ENCODE measurements around the gene ROCK2. TPM values are rescaled to one million over a fixed set of nuclear protein-coding genes. Genes with fewer than 3 reads are reported as not detected.

The ROCK2 gene
- total and polyA plus RNA-seq, 8 donors: 3.5 to 21.5 (median 12.1) TPM

- FAIRE-seq (no peak), DNase-seq (no peak), ATAC-seq (no peak)
- Histone ChIP-seq H3K27me3 (no peaks in the 10 kb centered on the region), H3K4me1 (no peaks in the 10 kb centered on the region), H3K9me3 (no peaks in the 10 kb centered on the region), H3K27ac (no peak overlapping the region), H3K36me3 (peaks cover 0 to 16% (median 0%) of the 10 kb centered on the region in 3 donors), H3K4me3 (no peak overlapping the region)
- WGBS, 2 donors: 97 to 99% methylated on average over 2 of the region's 2 CpGs
- intact Hi-C loops (cut with DNase I): no loop called here
- TF ChIP-seq, protein P1, sequence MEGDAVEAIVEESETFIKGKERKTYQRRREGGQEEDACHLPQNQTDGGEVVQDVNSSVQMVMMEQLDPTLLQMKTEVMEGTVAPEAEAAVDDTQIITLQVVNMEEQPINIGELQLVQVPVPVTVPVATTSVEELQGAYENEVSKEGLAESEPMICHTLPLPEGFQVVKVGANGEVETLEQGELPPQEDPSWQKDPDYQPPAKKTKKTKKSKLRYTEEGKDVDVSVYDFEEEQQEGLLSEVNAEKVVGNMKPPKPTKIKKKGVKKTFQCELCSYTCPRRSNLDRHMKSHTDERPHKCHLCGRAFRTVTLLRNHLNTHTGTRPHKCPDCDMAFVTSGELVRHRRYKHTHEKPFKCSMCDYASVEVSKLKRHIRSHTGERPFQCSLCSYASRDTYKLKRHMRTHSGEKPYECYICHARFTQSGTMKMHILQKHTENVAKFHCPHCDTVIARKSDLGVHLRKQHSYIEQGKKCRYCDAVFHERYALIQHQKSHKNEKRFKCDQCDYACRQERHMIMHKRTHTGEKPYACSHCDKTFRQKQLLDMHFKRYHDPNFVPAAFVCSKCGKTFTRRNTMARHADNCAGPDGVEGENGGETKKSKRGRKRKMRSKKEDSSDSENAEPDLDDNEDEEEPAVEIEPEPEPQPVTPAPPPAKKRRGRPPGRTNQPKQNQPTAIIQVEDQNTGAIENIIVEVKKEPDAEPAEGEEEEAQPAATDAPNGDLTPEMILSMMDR (IDR thresholded peaks at IDR 0.05): no peak
These were observed 156.7 kb downstream of the ROCK2 start for GRCh38 chr2:11187731-11188130.

- no peak for ATAC-seq
- no peak overlapping the region for H3K4me3 ChIP-seq
- no peak for DNase-seq
- H3K36me3 ChIP-seq: peaks cover 0 to 11% (median 0%) of the 10 kb centered on the region in 3 donors
- no peak overlapping the region for H3K27ac ChIP-seq
- H3K9me3 ChIP-seq: no peaks in the 10 kb centered on the region
- H3K4me1 ChIP-seq: no peaks in the 10 kb centered on the region
- intact Hi-C loops (cut with DNase I): no loop called here
- no peak for FAIRE-seq
- H3K27me3 ChIP-seq: no peaks in the 10 kb centered on the region
- TF ChIP-seq, protein P1 (IDR thresholded peaks at IDR 0.05): no peak
- 90 to 91% methylated on average over 7 of the region's 7 CpGs for WGBS, 2 donors
These were observed 157.3 kb downstream of the ROCK2 start for GRCh38 chr2:11187083-11187619.

DNA sequence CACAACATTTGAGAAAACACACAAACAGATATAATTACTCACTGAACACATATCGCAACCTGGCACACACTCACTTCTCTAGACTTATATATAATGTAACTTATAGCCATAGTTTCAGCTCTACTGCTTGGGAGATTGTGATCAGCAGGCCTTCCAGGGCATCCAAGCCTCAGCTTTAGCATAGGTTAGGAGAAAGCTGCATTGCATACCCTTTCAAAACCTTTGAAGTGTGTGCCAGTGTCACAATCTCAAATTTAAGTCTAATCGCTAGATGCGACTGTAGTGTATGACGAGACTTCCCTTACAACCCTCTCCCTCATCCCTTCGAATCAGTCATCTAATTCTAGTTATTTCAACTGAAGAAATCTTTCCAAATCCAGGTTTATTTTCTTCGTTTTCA, 158.3 kb downstream of the ROCK2 start:
- Histone ChIP-seq H3K4me1 (no peaks in the 10 kb centered on the region), H3K27me3 (no peaks in the 10 kb centered on the region), H3K27ac (no peak overlapping the region), H3K4me3 (no peak overlapping the region), H3K9me3 (no peaks in the 10 kb centered on the region), H3K36me3 (peaks cover 0 to under 1% (median 0%) of the 10 kb centered on the region in 3 donors)
- TF ChIP-seq, protein P1 (IDR thresholded peaks at IDR 0.05): no peak
- intact Hi-C loops (cut with DNase I): no loop called here
- DNase-seq: no peak
- FAIRE-seq: no peak
- ATAC-seq: no peak
- 91 to 94% methylated on average over 6 of the region's 6 CpGs for WGBS, 2 donors

- no peaks in the 10 kb centered on the region for H3K9me3 ChIP-seq
- 94 to 98% methylated on average over 2 of the region's 2 CpGs for WGBS, 2 donors
- H3K27ac ChIP-seq: no peak overlapping the region
- ATAC-seq (no peak), DNase-seq (no peak), FAIRE-seq (no peak)
- H3K27me3 ChIP-seq: no peaks in the 10 kb centered on the region
- H3K4me3 ChIP-seq: no peak overlapping the region
- intact Hi-C loops (cut with DNase I): no loop called here
- H3K36me3 ChIP-seq: no peaks in the 10 kb centered on the region
- H3K4me1 ChIP-seq: no peaks in the 10 kb centered on the region
- TF ChIP-seq, protein P1 (IDR thresholded peaks at IDR 0.05): no peak
These were observed 161.5 kb downstream of the ROCK2 start for GRCh38 chr2:11182951-11183350.

- intact Hi-C loops (cut with DNase I): no loop called here
- WGBS, 2 donors: 84 to 85% methylated on average over 6 of the region's 6 CpGs
- no peaks in the 10 kb centered on the region for H3K36me3 ChIP-seq
These were observed 163.8 kb downstream of the ROCK2 start for GRCh38 chr2:11180653-11181052.

More at GRCh38 chr2:11180653-11181052, 163.8 kb downstream of the ROCK2 start:
- TF ChIP-seq, protein P1 (IDR thresholded peaks at IDR 0.05): no peak
- DNase-seq (no peak), FAIRE-seq (no peak), ATAC-seq (no peak)
- no peaks in the 10 kb centered on the region for H3K27me3 ChIP-seq
- H3K4me1 ChIP-seq: no peaks in the 10 kb centered on the region
- no peak overlapping the region for H3K4me3 ChIP-seq
- H3K27ac ChIP-seq: no peak overlapping the region
- H3K9me3 ChIP-seq: no peaks in the 10 kb centered on the region
